ENCODE measurements around the gene IPO9.

IPO9 gene

GRCh38 chr1:201783572-201783971 is 45.4 kb upstream of the IPO9 start:
- Histone ChIP-seq H4K20me1 (ENCODE audit: insufficient read depth, low read length) (peaks cover 7% of the 10 kb centered on the region; the same call in 1 of the 2 replicates), H3K36me3 (ENCODE audit: insufficient read depth, low read length) (no peaks in the 10 kb centered on the region), H3K9me3 (ENCODE audit: insufficient read depth, low read length, severe bottlenecking) (no peaks in the 10 kb centered on the region), H3K4me3 (ENCODE audit: low read depth in 1 of 2, low read length in 2 of 2) (no peak overlapping the region), H3K4me1 (ENCODE audit: insufficient read depth, low read length) (no peaks in the 10 kb centered on the region), H2AFZ (ENCODE audit: low read depth, low read length) (no peak overlapping the region), H3K27me3 (ENCODE audit: insufficient read depth, low read length, poor library complexity) (peaks cover 24% of the 10 kb centered on the region), H3K9ac (ENCODE audit: low read depth, low read length) (no peak overlapping the region), H3K27ac (ENCODE audit: low read length) (no peak overlapping the region), H3K4me2 (ENCODE audit: insufficient read depth, low read length) (no peak overlapping the region), H3K79me2 (ENCODE audit: insufficient read depth, low read length) (no peaks in the 10 kb centered on the region)
- TF ChIP-seq CTCF (IDR thresholded peaks at IDR 0.05; ENCODE audit: borderline replicate concordance, extremely low read depth, low read length, poor library complexity, severe bottlenecking) (no peak), EZH2 (IDR thresholded peaks at IDR 0.05; ENCODE audit: borderline replicate concordance, low read depth, low read length, severe bottlenecking) (no peak)
- ATAC-seq (ENCODE audit: insufficient read depth, low read depth) (no peak), DNase-seq (no peak)

GRCh38 chr1:201785291-201785690 is 43.7 kb upstream of the IPO9 start:
- Histone ChIP-seq H3K9me3 (ENCODE audit: insufficient read depth, low read length, severe bottlenecking) (no peaks in the 10 kb centered on the region), H2AFZ (ENCODE audit: low read depth, low read length) (no peak overlapping the region), H4K20me1 (ENCODE audit: insufficient read depth, low read length) (peaks cover 7% of the 10 kb centered on the region; the same call in 1 of the 2 replicates), H3K79me2 (ENCODE audit: insufficient read depth, low read length) (no peaks in the 10 kb centered on the region), H3K4me3 (ENCODE audit: low read depth in 1 of 2, low read length in 2 of 2) (no peak overlapping the region), H3K27ac (ENCODE audit: low read length) (no peak overlapping the region), H3K4me2 (ENCODE audit: insufficient read depth, low read length) (no peak overlapping the region), H3K36me3 (ENCODE audit: insufficient read depth, low read length) (no peaks in the 10 kb centered on the region), H3K4me1 (ENCODE audit: insufficient read depth, low read length) (no peaks in the 10 kb centered on the region), H3K27me3 (ENCODE audit: insufficient read depth, low read length, poor library complexity) (peaks cover 24% of the 10 kb centered on the region), H3K9ac (ENCODE audit: low read depth, low read length) (no peak overlapping the region)
- DNase-seq (no peak), ATAC-seq (ENCODE audit: insufficient read depth, low read depth) (no peak)
- TF ChIP-seq CTCF (IDR thresholded peaks at IDR 0.05; ENCODE audit: borderline replicate concordance, extremely low read depth, low read length, poor library complexity, severe bottlenecking) (no peak), EZH2 (IDR thresholded peaks at IDR 0.05; ENCODE audit: borderline replicate concordance, low read depth, low read length, severe bottlenecking) (no peak)

- Histone ChIP-seq H3K9ac (ENCODE audit: low read depth, low read length) (no peak overlapping the region), H2AFZ (ENCODE audit: low read depth, low read length) (no peak overlapping the region), H3K27me3 (ENCODE audit: insufficient read depth, low read length, poor library complexity) (peaks cover 19% of the 10 kb centered on the region), H3K27ac (ENCODE audit: low read length) (no peak overlapping the region), H3K9me3 (ENCODE audit: insufficient read depth, low read length, severe bottlenecking) (no peaks in the 10 kb centered on the region), H4K20me1 (ENCODE audit: insufficient read depth, low read length) (peaks cover 7% of the 10 kb centered on the region; the same call in 1 of the 2 replicates), H3K4me1 (ENCODE audit: insufficient read depth, low read length) (peaks cover 2% of the 10 kb centered on the region; the same call in 1 of the 2 replicates), H3K4me2 (ENCODE audit: insufficient read depth, low read length) (no peak overlapping the region), H3K4me3 (ENCODE audit: low read depth in 1 of 2, low read length in 2 of 2) (no peak overlapping the region), H3K79me2 (ENCODE audit: insufficient read depth, low read length) (no peaks in the 10 kb centered on the region), H3K36me3 (ENCODE audit: insufficient read depth, low read length) (no peaks in the 10 kb centered on the region)
- DNase-seq (no peak), ATAC-seq (ENCODE audit: insufficient read depth, low read depth) (no peak)
- TF ChIP-seq CTCF (IDR thresholded peaks at IDR 0.05; ENCODE audit: borderline replicate concordance, extremely low read depth, low read length, poor library complexity, severe bottlenecking) (no peak), EZH2 (IDR thresholded peaks at IDR 0.05; ENCODE audit: borderline replicate concordance, low read depth, low read length, severe bottlenecking) (no peak)
These were observed 42.1 kb upstream of the IPO9 start for GRCh38 chr1:201786824-201787223.

DNA sequence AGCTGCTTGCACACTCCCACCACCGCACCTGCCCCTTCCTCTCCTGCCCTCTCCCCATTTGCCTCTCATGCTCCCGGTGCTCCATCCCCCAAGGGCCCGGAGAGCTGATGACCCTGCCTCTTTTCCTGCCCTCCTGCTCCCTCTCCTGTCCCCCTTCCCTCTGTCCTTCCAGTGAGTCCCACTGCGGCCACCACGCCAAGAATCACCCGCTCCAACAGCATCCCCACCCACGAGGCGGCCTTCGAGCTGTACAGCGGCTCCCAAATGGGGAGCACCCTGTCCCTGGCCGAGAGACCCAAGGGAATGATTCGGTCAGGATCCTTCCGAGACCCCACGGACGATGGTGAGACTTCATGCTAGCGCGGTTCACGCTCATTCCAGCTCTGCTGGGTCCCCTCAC is 40.7 kb upstream of the IPO9 start:
- no peak for ATAC-seq (ENCODE audit: insufficient read depth, low read depth)

More for the DNA sequence above, 40.7 kb upstream of the IPO9 start:
- Histone ChIP-seq H3K9me3 (ENCODE audit: insufficient read depth, low read length, severe bottlenecking) (no peaks in the 10 kb centered on the region), H3K4me2 (ENCODE audit: insufficient read depth, low read length) (no peak overlapping the region), H4K20me1 (ENCODE audit: insufficient read depth, low read length) (peaks cover 7% of the 10 kb centered on the region; the same call in 1 of the 2 replicates), H3K79me2 (ENCODE audit: insufficient read depth, low read length) (no peaks in the 10 kb centered on the region), H3K27me3 (ENCODE audit: insufficient read depth, low read length, poor library complexity) (peaks cover 12% of the 10 kb centered on the region), H2AFZ (ENCODE audit: low read depth, low read length) (no peak overlapping the region), H3K4me3 (ENCODE audit: low read depth in 1 of 2, low read length in 2 of 2) (no peak overlapping the region), H3K27ac (ENCODE audit: low read length) (no peak overlapping the region), H3K36me3 (ENCODE audit: insufficient read depth, low read length) (no peaks in the 10 kb centered on the region), H3K9ac (ENCODE audit: low read depth, low read length) (no peak overlapping the region), H3K4me1 (ENCODE audit: insufficient read depth, low read length) (peaks cover 10% of the 10 kb centered on the region)
- no peak for DNase-seq
- TF ChIP-seq EZH2 (IDR thresholded peaks at IDR 0.05; ENCODE audit: borderline replicate concordance, low read depth, low read length, severe bottlenecking) = no peak
- TF ChIP-seq CTCF (IDR thresholded peaks at IDR 0.05; ENCODE audit: borderline replicate concordance, extremely low read depth, low read length, poor library complexity, severe bottlenecking) = no peak

All from DND-41 (cell line).